NCI-H146 treated with DMSO at 0.1 percent for 48 hours (cell line): ENCODE data around the gene TUBB2A.
"Not testable (repeated sequence)": the region's sequence is repeated elsewhere in the genome, so short reads cannot be mapped to it uniquely, and the experiment has no call there.

Experiments
- DNase-seq: peaks from one replicate; lab custom pipeline; 2025; ENCODE audit not compliant: unreplicated experiment; lab: John Stamatoyannopoulos, UW

TUBB2A gene

DNA sequence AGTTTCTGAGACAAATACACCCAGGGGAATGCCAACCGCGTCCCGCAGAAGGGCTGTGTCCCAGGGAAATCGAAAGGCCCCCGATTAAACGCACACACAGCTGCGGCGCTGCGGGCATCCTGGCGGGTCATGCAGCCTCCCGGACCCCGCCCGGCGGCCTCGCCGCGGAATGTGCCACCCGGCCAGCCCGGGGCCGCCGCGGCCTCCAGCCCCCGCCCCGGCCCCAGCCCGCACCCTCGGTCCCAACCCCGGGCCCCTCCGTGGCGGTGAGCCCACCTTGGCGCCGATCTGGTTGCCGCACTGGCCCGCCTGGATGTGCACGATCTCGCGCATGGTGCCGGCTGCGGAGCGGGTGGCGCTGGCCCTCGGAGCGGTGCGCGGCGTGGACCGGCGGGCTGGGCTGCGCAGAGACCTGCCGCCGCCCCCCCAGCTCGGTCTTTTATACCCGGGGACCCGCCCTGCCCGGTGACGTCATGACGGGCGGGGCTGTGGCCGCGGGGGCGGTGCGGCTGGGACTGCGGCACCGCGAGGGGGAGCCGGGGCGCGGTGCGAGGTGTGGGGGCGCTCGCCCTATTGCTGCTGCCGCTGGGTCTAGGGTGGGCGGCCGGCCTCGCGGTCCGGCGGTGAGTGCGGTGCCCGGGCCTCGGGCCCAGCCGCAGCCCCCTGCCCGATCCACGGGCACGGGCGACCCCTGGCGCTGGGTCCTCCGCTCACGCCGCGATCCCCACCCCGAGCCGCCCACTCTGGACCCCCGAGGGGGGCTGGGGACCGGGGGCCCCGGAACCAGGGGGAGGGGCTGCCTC lies at the start of gene TUBB2A:
TUBB2A (minus strand) TSS at position 414 of the 803 bp plus-strand sequence; CDS start at position 333, 81 bp downstream.
- peak; percentile 47 for DNase-seq

DNA sequence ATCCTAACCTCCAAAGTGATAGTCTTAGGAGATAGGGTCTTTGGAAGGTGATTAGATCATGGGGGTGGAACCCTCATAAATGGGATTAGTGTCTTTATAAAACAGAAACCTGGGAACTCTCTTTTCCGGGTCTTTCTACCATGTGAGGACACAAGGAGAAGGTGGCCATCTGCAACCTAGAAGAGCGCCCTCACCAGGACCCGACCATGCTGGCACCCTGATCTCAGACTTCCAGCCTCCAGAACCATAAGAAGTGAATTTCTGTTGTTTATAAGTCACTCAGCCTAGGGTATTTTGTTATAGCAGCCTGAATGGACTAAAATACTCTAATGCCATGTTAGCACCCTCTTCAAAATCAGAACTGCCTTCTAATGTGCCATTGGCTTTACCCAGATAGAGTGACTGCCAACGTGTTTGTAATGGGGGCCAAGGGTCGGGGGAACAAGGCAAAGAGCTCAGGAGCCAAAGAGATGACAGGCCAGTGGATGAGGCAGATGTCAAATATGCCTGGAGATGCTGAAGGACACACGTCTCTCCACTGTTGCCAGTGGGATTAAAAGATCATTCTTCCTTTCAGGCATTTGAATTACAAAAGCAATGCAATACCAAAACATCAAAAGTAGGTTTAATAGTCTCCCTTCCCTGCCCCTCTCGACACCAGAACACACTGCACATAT lies 49.1 kb upstream of the TUBB2A start:
- DNase-seq: no peak

DNA sequence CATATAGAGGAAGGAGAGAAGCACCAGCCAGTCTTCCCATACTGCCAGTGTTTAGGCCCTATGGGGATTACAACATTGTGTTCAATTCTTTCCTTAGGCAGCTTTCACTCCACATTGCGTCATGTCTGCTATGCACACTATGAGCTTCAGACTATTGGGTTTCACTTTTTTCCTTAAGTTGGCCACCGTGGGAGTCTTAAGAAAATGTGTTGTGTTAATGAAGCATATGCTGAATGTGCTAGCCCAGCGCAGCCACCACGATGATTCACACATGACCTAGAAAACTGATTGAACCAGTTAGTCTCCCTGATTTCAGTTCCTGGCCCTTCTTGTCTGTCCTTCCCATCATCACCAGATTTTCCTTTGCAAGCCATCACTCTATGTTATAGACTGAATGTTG lies 48.6 kb upstream of the TUBB2A start:
- no peak for DNase-seq

DNA sequence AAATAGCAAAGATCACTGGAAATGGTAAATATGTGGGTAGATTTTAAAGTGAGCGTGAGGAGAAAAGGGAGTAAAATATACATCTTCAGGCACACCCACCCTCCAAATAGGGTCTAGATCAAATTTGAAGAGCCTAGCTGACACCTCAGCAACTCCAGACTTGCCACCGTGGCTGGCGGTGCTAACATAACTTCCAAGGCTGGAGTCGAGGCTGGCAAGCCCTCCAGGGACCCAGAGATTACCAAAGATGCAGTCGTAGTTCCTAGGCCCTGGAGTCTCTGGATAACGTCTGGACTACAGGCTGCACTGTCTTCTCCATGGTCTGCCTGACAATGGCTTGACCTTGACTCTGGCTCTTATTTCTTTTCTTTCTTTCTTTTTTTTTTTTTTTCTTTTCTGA lies 47.6 kb upstream of the TUBB2A start:
- DNase-seq: no peak

DNA sequence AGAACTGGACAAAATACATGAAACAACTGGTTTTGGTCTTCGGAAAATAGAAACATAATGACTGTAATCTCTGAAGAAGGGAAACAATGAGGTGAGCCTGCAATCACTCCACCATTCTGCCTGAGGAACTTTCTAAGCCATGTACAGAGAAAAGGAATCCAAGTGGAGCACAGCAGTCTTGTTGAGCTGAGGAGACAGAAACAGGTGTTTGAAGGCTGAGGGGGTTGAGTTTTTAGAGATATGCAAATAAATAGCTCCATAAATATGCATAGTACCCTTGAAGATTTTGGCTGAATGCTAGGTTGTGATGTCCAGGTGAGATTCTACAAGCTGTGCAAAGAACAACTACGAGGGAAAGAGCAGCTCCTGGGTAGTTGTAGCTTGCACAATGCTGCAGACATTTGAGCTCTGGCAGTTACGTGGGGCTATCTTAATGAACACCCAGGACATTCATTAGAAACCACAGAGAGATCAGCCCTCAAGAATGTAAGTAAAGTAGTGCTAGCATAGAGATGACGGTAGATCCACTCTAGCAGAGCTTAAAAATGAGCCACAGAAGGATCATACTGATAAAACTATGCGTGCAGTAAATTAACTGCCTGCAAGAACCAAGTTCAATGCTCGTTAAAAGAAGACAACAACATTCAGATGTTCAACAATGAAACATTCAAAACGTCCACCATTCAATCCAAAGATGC lies 45.8 kb upstream of the TUBB2A start:
- DNase-seq: no peak

DNA sequence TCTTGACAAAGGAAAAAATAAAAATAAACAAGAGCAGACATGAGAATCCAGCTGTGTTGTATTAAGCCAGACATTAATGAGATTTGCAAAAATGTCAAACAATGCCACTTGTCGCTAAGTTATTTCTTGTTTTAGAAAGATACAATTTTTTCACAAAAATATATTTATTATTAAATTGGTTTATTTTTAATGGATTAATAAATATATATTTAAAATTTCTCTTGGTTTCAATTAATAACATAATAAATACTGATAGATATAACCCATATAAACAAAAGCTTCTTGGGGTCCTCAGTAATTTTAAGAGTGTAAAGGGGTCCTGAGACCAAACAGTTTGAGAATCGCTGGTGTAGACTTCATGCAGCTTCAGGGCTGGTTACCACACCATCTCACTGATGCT lies 44.0 kb upstream of the TUBB2A start:
- no peak for DNase-seq

DNA sequence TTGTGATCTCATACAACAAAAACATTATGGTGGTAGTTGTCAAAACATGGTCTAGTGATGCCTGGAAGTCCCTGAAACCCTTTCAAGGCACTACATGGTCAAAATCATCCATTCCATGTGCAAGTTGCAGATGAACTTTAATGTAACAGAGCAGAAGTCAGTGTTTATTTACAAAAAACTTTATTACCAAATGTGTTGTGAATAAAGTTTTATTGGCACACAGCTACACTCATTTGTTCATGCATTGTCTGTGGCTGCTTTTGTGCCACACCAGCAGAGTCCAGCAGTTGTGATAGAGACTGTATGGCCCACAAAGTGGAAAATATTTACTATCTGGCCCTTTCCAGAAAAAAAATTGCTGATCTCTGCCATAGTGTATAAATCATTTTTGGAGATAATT lies 43.3 kb upstream of the TUBB2A start:
- no peak for DNase-seq

DNA sequence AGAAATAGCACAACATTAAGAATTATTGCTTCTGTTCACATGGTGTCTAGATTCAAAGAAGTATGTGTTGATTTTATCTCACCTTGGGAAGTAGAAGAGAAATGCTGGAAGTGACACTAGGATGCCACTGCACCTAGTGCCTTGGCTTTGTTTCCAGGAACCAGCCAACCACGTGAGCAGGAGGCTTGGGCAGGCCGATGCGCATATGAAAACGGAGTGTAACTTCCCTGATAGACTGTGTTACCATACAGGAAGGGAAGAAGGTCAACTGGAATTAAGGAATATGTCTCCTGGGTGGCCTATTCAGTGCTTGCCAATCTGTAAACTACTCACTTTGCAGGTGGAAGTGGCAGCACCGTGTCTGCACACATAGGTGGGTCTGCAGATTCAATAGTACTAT lies 42.0 kb upstream of the TUBB2A start:
- DNase-seq: no peak

DNA sequence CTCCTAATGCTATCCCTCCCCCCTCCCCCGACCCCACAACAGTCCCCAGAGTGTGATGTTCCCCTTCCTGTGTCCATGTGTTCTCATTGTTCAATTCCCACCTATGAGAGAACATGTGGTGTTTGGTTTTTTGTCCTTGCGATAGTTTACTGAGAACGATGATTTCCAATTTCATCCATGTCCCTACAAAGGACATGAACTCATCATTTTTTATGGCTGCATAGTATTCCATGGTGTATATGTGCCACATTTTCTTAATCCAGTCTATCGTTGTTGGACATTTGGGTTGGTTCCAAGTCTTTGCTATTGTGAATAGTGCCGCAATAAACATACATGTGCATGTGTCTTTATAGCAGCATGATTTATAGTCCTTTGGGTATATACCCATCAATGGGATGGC lies 40.4 kb upstream of the TUBB2A start:
- DNase-seq: not testable (repeated sequence)

DNA sequence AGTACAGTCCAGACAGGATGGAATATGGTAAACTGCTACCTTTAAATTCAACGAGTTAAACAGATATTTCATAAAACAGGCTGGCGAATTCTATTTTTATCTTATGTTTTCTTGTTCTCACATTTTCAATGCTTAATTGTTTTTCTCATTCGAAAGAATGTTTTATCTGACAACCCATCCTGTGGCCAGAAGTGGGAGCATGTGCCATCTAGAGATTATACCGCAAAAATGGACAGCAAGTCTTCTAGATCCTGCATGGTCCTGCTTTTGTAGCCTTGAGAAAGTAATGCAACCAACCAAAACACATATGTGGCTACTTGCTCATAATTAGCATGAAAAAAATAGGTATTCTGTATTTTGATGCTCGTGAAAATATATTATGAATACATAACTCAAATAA lies 39.4 kb upstream of the TUBB2A start:
- DNase-seq: peak; percentile 20

DNA sequence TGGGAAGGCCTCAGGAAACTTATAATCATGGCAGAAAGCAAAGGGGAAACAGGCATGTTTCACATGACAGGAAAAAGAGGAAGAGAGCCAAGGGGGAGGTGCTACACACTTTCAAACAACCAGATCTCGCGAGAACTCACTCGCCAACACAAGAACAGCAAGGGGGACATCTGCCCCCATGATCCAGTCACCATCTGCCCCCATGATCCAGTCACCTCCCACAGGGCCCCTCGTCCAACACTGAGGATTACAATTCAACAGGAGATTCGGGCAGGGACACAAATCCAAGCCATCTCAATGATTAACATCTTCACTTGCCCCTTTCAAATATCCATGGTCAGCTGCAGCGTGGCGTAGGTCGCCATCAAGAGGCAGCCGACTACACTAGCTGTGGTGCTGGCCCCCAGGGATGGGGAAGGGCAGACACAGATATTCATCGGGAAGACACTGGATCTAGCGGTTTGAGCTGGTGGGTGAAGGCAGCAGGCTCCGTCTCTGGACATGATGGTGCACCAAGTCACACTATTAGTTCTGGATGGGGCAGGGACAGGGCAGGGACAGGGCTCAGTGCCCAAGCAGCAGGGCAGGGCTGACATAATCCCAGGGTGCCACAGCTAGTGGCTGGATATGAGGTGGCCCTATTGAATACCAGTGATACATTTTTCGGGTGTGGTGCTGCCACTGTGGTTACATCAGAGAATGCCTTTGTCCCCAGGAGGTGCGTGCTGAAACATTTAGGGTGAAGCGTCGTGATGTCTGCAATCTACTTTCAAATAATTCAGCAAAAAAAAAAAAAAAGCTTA lies 38.6 kb upstream of the TUBB2A start:
- peak; percentile 93 for DNase-seq

DNA sequence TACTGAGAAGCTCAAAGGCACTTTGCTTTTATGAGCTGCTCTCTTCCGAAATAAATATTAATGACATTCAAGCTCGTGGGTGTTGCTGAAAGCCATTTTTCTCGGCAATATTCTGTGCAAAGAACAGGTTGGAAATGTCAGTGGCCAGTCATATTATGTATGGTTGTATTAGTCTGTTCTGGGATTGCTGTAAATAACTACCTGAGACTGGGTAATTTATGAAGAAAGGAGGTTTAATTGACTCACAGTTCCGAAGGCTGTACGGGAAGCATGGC lies 38.0 kb upstream of the TUBB2A start:
- no peak for DNase-seq

DNA sequence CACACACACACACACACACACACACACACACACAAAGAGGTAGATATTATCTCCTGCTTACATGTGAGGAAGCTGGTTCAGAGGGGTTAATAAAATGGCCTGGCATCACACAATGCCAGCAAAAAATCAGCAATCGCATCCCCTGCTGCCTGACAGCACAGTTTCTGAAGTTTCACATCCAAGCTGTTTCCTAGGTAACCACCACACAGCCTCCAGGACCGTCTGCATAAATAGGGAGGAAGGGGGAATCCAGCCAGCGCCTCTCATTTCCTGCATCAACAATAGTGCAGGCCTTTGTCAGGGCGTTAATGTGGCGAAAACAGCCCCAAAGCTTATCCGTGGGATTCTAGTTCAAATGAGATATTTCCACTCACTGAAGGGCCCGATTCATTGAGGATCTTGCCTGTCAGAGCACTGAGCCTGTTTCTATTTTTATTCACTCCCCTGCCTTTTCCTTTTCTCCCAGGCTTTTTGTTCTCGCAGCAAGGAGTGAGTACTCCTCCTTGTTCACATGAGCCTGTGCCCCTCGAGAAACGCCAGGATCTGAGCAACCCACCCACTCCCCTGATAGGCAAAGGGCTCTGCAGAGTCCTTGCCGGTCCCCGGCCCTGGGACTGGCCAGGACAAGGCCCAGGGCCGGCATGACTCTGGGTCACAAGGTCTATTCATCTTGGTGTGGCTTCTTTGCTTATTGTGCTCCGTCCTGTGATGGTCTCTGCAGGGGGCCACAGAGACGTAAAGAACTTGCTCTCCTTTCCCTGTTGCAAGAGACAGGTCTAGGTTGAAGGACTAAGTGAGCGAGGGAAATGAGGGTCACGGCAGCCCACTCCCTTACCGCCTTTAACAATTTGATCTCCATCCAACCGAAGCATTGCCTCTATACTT lies 37.4 kb upstream of the TUBB2A start:
- peak; percentile 57 for DNase-seq

DNA sequence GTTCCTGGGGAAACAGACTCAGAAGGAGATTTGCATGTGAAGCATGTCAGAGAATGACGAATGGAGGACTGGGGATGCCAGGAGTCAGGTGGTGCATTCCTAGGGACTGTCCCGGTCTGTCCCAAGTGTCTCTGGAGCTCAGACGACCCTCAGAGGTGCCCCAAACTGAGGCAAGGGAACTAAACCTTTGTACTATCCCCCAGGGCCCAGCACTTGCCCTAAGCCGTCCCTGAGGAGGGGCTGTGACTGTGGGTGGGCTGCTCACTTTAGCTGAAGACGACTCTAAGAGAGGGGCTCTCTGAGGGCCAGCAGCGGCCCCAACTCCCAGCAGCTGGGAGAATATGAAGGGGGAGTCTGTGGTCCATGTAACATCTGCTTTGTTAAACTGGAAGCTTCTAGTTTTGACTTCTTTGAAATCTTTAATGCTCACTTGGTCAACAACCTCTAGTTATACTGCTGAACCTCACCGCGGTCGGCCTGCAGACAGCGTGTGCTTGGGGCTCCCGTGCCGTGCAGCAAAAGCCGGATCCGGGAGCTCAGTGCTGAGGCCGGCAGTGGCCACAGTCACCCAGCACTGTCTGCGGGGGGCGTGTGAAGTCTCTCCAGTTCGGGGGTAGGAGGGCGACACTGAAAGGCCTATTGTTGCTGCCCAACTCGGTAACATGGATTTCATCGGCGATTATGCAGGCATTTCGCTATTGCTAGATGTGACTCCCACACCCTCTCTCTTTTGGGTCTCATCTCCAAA lies 35.9 kb upstream of the TUBB2A start:
- no peak for DNase-seq

DNA sequence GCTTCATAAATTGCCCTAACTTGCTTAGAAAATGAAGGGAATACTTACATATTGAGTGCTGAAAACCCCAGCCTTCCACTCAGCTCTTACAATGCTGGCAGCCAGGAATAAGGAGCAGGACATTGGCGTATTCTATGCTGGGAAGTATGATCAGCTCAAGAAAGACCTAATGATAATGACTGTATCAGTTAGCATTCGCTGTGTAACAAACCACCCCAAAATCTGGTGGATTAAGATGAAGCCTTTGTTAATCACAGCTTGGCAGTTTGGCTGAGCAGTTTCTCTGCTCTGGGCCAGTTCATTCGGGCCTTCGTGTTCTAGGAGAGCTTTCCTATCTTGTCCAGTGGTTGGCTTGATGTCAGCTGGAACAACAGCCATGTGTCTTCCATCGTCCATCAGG lies 33.4 kb upstream of the TUBB2A start:
- no peak for DNase-seq

DNA sequence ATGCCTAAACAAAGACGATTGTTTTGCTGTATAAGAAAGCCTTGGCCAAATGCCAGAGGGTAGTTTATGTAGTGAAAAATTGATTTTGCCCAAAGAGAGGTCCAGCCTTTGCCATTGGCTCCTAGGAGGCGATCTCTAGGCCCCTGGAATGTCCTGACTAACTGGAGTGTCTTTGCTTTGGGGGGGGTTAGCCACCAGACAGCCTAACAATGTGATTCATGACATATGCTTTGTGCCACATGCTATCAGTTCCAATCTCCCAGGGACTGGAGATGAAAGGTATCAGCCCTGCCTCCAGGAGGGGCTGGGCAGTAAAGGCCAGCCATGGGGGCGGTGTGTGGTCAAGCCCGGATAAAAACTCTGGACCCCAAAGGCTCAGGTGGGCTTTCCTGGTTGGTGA lies 32.7 kb upstream of the TUBB2A start:
- DNase-seq: no peak

DNA sequence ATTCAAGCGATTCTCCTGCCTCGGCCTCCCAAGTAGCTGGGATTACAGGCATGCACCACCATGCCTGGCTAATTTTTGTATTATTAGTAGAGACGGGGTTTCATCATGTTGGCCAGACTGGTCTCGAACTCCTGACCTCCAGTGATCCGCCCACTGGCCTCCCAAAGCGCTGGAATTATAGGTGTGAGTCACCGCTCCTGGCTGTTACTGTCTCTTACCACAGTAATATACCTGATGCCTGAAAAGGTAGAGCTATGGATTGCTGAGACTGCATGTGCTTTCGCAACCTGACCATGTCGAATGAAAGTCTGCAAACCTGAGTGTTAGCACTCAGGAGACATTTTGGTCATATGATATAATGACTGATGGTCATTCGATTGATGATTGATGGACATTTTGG lies 31.8 kb upstream of the TUBB2A start:
- not testable (repeated sequence) for DNase-seq

DNA sequence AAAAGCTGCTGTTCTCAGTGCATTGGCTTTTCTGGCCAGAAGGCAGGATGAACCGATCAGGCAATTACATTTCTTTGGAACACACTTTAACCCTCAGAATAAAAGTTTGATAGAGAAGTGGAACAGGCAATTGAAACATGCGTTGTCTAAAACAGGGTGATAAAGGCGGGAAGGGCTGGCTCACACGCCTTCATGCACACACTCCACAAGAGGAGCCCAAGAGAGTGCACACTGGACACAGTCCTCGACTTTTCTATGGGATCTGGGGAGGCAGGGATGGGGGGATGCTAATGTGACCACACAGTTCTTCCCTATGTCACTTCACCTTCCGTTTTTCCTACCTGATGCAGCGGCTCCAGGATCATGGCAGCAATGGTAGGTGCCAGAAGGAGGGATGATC lies 30.9 kb upstream of the TUBB2A start:
- no peak for DNase-seq

DNA sequence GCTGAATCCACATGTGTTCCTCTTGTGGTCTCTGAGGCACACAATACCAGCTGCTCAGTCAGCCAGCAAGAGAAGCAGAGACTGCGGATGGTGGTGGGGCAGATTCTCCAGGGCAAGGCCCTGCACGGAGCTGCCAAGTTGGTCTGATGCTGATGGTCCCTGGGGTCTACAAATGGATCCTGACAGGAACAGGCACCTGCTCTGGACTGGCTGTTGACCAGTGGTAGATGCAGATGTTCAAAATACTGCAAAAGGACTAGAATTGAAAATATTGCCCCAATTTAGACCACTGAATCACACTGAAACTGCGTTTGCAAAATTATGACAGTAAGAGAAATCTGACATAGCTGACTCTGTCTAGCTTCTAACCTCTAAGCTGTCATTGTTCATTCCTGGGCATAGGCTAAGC lies 29.6 kb upstream of the TUBB2A start:
- no peak for DNase-seq

DNA sequence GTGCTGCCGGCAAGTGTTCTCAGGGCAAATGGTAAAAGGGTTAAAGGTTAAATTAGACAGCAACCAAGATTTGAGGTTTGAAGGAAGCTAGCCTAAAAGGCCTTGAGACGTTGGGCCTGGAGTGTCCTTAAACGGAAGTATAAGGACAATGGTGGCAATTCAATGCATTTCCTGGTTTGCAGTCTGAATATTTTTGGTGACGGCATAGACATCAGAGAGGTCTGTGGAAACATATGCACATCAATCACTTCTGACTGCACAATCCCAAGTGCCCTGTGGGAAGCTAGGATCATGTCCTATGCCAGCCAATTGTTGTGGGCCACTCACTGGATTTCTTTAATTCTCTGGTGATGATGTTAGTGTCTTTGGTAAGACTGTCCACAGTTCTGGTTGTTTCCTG lies 25.7 kb upstream of the TUBB2A start:
- no peak for DNase-seq
